Measurements from ENCODE around the gene RRBP1. TPM values are rescaled to one million over a fixed set of nuclear protein-coding genes. Genes with fewer than 3 reads are reported as not detected.

Gene RRBP1
- total RNA-seq, 1 donor from 2014 or later = 144 TPM

DNA sequence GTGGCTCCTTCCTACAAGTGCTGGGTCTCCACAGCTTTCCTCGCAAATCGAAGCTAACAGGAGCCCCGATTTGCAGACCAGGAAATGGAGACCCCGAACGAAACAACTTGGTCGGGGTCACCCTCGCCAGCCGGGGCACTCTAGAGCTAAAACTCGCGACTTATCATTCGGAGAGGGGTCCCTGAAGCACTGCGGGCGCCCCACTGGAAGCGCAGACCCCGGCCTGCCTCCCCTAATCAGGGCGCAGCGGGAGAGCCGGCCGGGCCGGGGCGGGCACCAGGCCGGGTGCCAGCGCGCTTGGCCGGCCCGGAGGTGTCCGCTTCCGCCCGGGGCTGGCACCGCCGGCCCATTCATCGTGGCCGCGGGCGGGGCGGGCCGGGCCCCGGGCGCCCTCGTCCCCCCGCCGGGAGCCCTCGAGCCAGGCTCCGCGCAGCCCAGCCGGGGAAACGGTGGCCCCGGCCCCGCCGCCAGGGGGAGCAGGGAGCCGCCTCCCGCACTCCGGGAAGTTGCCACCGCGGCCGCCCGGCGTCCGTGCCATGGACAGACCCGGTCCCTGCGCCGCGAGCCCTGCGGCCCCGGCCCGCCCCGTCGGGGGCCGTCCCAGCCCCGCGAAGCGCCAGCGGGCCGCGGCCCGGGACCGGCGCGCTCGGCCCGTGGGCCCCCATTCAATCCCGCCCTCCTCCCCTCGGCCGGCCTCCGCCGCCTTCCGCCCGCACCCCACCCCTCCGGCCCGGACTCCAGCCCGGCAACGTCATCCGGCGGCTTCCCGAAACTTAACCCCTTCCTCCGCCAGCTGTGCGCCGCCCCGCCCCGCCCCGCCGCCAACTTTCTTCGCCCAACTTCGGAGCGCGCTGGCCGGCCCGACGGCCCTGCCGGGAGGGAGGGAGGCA, 961 bp downstream of the RRBP1 start:
- DNase-seq = peak; percentile 90

DNA sequence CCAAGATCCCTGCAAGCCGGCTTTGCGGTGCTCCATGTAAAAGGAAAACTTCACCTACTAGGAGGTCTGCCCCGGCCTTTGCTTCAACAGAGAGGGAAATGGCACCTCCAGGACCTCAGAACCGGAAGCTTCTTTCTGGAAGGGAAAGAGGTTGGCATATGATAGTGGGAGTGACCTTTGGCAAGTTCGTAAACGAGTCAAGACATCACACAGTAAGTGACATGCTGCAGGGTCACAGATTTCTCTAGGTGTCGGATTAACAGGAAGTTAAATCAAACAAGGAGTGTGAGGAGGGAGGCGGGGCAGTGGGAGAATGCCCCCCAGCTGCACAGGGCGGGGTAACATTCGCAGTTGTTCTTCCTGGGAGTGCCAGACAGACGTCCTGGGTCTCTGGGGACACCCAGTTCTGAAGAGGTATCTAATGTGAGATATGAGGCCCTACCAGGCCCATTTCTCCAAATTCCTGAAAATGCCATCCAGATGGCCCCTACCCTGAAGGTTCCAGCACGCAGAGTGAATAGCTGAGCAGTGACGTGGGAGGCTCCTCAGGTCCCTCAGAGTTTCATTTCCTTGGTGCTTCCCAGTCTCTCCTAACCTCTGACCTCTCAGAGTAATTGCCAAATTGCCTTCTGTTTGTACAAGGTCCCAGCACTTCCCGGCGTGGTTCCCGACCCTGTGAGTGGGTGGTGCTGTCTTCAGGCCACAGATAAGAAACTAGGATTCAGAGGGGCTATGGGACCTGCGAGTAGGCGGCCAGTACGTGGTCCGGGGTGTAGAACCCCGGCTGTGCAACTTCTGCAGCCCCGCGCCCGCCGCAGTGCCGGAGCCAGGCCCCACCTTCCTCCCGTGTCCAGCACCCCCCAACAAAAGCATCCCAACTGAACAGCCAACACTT, 1.9 kb downstream of the RRBP1 start:
- DNase-seq = peak; percentile 49

DNA sequence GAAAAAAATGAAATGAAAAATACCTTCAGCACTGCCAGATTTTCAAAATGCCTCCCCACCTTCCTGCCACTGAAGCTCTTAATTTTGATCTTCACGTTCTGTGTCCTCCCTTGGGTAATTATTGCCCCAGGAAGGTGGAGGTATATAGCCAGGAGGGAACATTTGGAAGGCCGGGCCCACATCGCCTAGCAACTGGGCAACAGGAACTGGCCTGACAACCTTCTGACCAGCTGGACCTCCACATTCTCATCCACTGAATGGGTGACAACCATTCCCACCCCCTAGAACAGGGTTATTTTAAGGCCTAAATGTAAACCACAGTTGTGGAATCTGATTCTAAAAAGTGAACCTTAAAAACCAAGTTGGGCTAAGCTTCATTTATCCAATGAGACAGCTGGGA, 3.2 kb downstream of the RRBP1 start:
- DNase-seq = no peak

DNA sequence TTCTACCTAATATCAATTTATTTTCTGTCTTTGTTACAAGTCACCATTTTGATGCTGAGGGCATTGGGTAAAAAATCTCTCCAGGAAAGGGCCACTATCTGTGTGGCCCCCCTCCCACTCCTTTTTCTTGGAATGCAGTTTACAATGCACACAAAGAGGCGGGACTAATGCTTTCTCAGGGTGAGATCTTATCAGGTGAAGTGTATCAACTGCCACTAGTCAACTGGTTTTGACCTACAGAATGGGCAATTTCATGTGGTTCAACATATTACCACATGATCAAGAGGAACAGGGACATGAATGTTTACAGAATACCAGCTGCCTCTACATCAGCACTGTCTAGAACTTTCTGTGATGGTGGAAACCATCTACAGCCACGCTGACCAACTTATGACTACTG, 3.7 kb downstream of the RRBP1 start:
- no peak for DNase-seq

DNA sequence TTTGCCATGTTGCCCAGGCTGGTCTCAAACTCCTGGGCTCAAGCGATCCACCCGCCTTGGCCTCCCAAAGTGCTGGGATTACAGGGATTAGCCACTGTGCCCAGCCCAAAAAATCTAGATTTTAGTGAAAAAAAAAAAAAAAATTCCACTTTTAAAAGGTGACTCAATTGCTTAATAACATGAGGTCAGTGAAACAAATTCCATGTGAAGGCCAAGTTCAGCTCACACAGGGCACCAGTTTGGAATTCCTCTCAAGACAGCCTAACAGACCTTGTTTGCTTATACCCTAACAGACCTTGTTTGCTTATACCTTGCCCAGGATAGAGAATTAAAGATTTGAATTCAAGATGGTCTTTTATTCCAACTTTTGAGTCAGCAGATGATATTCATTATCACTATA, 5.1 kb downstream of the RRBP1 start:
- no peak for DNase-seq

DNA sequence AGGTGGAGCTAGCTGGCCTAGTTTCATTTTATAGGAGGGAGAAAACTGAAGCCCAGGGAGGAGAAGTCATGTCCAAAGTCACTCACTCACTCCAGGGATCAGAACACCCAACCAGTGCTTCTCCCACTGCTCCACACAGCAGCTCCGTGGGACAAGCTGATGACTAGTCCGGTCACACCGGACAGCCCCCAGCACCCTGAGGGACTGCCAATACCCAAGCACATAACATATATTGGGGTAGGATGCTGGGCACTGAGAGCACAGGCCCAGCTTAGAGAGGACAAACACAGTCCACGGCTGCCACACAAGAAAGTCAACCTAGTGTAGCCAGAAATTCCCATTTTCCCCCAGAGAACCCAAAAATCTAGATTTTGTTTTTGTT, 5.7 kb downstream of the RRBP1 start:
- no peak for DNase-seq

DNA sequence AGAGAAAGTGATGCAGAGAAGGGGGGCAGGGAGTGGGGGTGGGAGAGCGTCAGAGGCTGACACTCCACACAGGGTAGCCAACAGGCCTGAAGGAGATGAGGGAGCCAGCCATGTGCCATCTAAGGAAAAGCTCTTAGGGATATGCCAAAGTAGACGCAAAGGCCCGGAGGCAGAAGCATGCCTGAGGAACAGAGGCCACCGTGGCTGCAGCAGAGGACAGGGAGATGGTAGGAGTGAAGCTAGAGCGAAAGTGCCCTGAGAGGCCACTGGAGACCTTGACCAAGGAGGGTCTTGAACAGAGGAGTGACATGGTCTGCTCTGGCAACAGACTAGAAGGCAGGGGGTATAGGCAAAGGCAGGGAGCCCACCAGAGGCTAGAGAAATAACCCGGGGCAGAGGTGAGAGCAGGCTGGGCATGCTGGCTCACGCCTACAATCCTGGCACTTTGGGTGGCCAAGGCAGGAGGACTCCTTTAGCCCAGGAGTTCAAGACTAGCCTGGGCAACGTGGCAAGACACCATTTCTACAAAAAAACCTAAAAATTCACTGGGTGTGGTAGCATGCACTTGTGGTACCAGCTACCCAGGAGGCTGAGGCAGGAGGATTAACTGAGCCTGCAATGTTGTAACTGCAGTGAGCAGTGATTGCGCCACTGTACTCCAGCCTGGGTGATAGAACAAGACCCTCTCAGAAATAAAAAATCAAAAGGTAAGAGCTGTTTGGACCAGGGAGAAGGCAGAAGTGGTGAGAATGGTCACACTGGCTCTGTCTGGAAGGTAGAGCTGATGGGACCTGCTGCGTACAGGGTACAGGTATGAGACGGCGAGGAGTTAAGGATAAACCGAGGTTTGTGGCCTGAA, 6.3 kb downstream of the RRBP1 start:
- no peak for DNase-seq

DNA sequence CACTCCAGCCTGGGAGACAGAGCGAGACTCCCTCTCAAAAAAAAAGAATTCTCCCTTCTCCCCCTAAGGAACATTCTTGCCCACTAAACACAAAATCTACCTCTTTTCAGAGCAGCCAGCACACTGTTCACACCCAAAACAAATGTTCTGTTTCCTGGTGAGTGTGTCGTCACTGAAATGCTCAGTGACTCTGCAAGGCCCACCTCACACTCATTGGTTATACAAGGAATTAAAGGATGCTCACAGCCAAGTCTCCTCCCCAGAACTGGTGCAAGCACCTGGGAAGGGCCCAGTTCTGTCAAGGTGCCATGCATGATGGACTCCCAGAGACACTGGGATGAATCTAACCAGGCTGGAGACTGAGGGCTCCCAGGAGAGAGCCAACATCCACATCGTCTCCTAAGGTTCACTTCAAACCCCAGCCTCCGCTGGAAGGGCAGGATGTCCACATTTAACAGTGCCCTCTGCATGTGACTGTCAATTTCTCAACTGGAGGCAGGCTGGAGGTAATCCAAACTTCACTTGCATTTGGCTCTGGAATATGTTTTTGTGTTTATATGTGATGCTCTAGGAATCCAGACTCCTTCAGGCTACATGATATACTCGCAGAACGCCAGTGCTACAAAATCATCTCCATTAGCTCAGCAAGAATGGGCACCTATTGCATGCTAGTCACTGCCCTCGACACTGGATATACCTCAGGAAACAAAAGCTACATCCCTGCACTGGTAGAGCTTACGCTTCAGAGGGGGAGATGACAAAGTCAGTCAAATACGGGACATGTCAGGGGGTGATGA, 7.1 kb downstream of the RRBP1 start:
- DNase-seq = no peak

DNA sequence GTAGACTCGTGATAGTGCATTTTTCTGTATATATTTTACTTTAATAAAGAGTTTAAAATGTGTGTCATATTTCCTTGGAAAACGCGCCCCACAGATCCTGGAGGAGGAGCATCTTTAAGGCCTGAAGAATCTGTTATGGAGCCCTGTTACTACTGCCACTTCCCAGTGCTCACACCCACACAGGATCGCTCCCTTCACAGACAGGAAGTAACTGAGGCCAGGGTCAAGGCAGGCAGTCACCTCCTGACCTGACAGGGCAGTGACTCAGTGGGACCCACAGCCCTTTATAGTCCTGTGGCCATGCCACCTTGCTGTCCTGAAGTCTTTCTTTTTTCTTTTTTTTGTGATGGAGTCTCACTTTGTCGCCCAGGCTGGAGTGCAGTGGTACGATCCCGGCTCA, 9.0 kb downstream of the RRBP1 start:
- DNase-seq = no peak

DNA sequence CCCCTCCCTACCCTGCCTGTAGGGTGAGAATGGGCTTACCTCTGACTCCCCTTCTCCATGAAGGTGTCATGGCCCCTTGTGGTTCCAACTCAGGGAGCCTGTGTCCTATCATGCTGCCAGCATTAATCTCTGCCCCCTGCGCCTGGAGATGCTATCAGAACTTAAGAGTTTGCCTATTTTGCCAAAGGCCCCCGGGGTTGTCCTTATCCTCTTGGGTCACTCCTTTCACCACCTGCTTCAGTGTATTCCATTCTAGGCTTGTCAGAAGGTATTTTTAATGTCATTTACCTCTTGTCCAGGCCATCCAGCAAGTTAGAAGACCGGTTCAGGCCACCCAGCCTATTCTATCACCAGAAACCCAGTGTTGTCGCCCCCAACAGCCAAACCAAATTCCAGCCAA, 10.5 kb downstream of the RRBP1 start:
- DNase-seq = no peak

DNA sequence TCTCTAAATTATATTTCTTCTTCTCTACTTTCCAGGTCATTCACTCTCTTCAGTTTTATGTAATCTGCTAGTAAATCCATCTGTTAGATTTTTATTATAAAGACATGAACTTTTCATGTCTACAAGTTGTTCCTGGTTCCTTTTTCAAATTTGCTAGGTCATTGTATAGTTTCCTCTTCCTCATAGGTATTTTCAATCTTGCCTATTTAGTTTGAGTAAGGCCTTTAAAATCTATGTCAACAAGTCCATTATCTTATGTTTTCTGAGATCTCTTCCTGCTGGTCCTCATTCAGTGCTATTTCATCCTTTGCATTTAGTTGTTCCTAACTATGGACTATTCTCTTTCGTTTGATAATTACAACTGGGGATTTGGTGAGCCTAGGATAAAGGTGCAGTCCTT, 11.0 kb downstream of the RRBP1 start:
- DNase-seq = no peak

DNA sequence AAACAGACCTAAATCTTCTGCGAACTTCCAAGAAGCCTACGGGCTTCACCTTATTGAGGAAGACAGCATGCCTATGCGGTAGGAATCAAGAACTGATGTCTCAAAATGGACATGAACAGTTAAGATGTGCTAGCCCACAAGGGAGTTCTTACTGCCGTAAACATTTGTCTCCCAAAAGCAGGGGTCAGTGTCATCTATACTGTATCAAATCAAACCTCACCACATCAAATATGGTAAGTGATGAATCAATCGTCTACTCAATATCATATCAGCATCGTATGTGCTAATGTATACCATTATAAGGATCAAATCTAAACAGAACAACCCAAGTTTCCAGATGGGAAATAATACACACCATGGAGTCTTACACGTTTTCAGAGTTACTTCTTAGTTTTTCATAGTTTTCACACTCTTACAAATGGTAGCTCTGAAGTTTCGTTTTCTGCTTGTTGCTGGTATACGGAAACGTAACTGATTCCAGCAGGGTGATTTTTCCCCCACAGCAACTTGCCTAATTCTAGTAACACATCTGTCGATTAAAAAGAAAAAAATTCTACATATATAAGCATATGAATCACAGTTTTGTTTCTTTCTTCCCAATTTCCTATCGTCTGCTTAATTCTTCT, 12.6 kb downstream of the RRBP1 start:
- DNase-seq = no peak

DNA sequence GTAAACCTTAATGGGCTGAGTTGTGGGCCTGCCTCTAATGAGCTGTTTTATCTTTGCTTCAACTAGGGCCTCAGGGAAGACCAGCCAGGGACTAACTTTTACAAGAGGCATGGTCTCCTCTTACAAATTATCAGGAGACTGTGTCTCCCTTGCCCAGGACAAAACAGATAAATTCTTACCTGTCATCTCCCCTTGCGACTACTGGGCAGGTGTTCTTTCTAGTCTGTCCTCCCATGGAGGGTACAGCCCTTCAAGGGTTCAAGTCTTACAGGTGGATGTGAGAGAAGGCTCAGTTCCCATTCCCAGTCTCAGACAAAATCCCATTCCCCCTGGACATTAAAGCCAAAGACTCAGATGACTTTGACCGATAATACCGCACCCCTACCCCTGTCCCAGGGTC, 13.6 kb downstream of the RRBP1 start:
- DNase-seq = no peak

DNA sequence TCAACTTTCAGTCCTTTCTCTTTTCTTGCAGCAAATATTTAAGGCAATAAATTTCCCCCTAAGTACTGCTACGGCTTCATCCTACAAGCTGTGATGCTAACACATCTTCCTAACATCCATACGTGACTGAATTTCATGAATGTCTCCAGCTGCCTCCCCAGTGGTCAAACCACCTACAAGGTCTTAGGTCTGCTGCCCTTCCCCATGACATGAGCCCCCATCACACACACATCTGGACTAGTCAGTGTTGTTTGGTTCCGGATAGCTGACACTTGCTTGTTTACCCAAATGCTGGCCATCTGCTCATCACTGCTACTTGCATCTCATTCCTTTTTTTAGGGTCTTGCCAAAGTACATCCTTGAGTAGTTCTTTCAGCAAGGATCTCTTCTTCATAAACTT, 14.6 kb downstream of the RRBP1 start:
- DNase-seq = no peak

DNA sequence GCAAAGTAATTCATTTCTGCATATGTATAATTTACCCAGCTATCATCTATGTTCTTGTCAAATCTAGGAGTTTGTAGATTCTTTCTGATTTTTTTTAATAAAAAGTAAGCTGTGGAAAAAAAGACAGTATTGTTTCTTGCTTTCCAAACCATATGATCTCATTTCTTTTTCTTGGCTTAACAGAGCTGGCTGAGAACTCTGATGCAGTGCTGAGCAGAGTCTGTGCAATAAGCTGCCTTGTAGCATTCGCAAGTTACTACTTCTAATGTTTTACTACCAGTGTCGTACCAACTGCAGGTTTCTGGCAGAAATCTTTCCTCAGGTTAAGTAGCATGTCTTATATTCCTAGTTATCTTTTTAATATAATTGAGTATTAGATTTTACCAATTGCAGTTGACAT, 15.6 kb downstream of the RRBP1 start:
- DNase-seq = peak; percentile 70

DNA sequence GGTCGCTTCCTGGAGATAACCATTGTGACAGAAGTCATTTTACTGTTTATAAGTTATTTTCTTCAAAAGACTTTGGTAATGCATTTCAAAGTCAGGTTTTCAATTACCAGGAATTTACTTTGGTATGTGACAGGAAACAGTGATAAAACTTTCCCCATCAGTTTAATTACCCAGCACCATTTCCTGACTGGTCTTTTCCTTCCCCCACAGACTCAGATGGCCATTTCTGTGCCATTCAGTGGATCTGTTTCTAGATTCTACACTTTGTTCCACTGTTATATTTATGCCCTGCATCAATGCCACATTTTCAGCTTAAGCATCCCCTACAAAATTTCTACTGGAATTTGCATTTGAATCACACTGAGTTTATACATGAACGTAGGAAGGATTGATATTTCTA, 16.3 kb downstream of the RRBP1 start:
- DNase-seq = no peak

DNA sequence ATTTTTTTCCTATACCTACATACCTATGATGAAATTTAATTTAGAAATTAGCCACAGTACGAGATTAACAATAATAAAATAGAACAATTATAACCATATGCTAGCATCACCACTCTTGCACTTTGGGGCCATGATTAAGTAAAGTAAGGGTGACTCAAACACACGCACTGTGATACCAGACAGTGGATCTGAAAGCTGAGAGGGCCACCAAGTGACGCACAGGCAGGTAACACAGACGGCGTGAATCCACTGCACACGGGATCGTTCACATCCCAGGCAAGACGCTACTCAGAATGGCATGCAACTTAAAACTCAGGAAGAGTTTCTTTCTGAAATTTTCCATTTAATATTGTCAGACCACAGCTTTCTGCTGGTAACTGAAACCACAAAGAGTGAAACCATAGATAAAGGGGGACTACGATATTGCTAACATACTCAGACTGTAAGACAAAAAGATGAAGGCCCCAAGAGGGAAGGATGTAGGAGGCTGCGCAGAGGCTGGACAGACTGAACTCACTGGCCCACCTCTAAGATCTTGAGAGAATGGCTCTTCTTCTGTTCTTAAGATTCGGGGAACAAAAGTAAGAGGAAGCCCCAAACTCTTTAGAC, 17.9 kb downstream of the RRBP1 start:
- DNase-seq = no peak

DNA sequence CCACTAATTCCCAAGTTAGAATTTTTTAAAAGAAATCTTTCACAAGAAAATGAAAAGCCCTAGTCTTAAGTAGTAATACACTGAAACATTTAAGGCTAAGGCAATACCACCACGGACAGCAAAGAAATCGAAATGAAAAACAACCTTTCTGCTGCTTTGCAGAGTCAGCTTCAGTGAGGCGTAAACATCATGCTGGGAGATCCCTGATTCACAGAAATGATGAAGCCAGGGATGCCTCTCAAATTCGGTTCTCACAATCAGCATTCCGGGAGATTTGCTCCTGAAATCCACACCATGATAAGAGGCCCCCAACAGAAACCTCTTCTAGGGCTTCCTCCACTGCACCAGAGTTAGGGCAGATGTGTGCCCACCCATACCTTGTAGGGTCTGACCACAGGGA, 18.6 kb downstream of the RRBP1 start:
- DNase-seq = no peak

DNA sequence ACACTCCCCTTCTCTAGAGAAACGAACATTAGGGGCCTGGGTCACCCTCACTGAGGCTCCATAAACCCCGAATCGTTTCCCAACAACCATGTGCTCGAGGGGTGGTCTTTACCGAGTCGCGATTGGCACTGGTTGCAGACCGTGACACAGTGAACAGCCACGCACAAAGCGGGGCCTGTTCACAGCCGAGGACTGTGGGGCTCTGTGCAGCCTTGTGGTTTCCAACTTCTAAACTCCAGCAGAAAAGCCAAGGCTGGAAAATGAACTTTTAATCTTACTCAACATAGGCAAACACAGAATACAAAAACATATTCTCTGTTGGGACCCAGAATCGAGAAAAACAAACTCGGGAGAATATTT, 19.0 kb downstream of the RRBP1 start:
- DNase-seq = peak; percentile 46

DNA sequence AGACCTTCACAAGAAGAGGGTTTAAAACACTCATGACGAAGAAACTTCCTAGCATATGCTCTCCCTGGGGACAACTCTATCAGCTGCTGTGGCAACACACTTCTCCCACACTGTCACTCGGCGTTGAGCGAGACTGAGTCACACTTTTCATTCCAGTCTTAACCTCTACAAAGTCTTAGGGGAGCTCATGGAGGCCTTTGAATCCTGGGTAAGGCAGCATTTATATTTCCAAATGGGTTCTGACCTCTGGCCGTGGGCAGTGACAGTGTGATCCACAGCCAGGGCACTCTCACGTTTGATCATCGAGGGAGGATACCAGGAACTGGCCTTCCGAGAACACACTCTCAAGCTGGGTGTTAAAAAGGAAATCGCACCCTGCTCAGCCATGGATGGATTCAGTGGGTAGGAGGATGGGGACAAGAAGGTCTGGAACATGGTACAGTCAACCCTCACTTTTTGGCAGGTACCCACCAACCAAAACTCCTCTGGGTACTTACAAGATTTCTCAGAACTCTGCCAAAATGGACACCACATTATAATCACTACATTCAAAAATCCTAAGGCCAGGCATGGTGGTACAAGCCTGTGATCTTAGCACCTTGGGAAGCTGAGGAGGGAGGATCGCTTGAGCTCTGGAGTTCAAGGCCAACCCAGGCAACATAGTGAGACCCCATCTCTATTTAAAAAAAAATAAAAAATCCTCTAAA, 19.6 kb downstream of the RRBP1 start:
- no peak for DNase-seq
